HepG2 (cell line): ENCODE data around the gene FMC1. TPM values are rescaled to one million over a fixed set of nuclear protein-coding genes. Genes with fewer than 3 reads are reported as not detected.
A peak's percentile ranks its signal among the peaks of the same experiment; 100 is the strongest.

Source experiments
- CCDC6 ChIP-seq: sonication (generic); formaldehyde crosslinking; IDR thresholded peaks from 2 replicates; pipeline ENCODE4 v1.8.1; 2022; ENCODE audit warnings: mild to moderate bottlenecking, missing genetic modification reagents, moderate library complexity
- FOXK2 ChIP-seq: fragments of 450-650 bp; IDR thresholded peaks from 2 replicates; pipeline ENCODE4 v1.6.1; 2016
- HHEX ChIP-seq: IDR thresholded peaks from 2 replicates; pipeline ENCODE4 v1.6.1; 2016; ENCODE audit warnings: control low read depth
- ISX ChIP-seq: sonication (generic); formaldehyde crosslinking; conservative IDR thresholded peaks from 2 replicates; pipeline ENCODE4 v1.5.0; 2020; ENCODE audit warnings: missing genetic modification reagents
- KLF16 ChIP-seq, 2 experiments: sonication (generic) in 1 of 2; formaldehyde crosslinking in 1 of 2; IDR thresholded peaks; 2 replicates each; pipeline versions ENCODE4 v1.6.1 to v1.8.0; 2016 to 2023; ENCODE audit warnings: missing genetic modification reagents in 2 of 2, missing compliant biosample characterization in 1 of 2
- SOX5 ChIP-seq: IDR thresholded peaks from 2 replicates; pipeline ENCODE4 v1.6.1; 2016; ENCODE audit warnings: borderline replicate concordance
- SP4 ChIP-seq: sonication (generic); formaldehyde crosslinking; IDR thresholded peaks from 2 replicates; pipeline ENCODE4 v1.8.1; 2023; ENCODE audit warnings: mild to moderate bottlenecking, missing genetic modification reagents
- TOE1 ChIP-seq: sonication (generic); formaldehyde crosslinking; IDR thresholded peaks from 2 replicates; pipeline ENCODE4 v1.4.0; 2020; ENCODE audit warnings: mild to moderate bottlenecking, missing genetic modification reagents
- ZBTB38 ChIP-seq: sonication (generic); formaldehyde crosslinking; IDR thresholded peaks from 2 replicates; pipeline ENCODE4 v1.5.1; 2020; ENCODE audit warnings: mild to moderate bottlenecking, missing genetic modification reagents
- ZKSCAN1 ChIP-seq: fragments of 150-350 bp; IDR thresholded peaks from 2 replicates; pipeline ENCODE4 v1.6.1; 2014; ENCODE audit warnings: low read length
- ZKSCAN5 ChIP-seq: sonication (generic); formaldehyde crosslinking; IDR thresholded peaks from 2 replicates; pipeline ENCODE4 v1.5.1; 2020; ENCODE audit warnings: mild to moderate bottlenecking, missing genetic modification reagents
- ZNF136 ChIP-seq: sonication (generic); formaldehyde crosslinking; IDR thresholded peaks from 2 replicates; pipeline ENCODE4 v1.8.1; 2022; ENCODE audit warnings: low read depth, mild to moderate bottlenecking, moderate library complexity, missing genetic modification reagents
- ZNF562 ChIP-seq: sonication (generic); formaldehyde crosslinking; IDR thresholded peaks from 2 replicates; pipeline ENCODE4 v1.8.0; 2022; ENCODE audit warnings: missing genetic modification reagents, borderline replicate concordance
- ZNF577 ChIP-seq: sonication (generic); formaldehyde crosslinking; IDR thresholded peaks from 2 replicates; pipeline ENCODE4 v1.4.0; 2020; ENCODE audit warnings: mild to moderate bottlenecking, low read depth, missing genetic modification reagents, borderline replicate concordance
- polyA plus RNA-seq, 8 experiments: library from polyadenylated mRNA; depleted of rRNA in 3 of 8; stranded (reverse) in 7 of 8; unstranded in 1 of 8; fragments of >200 nt; fragmentation: Illumina TruSeq in 4 of 8; extraction: Trizol in 4 of 8; gene quantifications; 2 replicates each; pipeline versions ENCODE4 v1.2.1 to v1.2.3, GENCODE V29; 2011 to 2016; ENCODE audit warnings: low read depth in 4 of 8, missing spikeins in 1 of 8, mixed read lengths in 1 of 8; ENCODE audit not compliant: insufficient read depth in 1 of 8
- total RNA-seq, 5 experiments: library from RNA; depleted of rRNA; stranded (reverse); fragments of >200 nt; fragmentation: Illumina TruSeq; extraction: Trizol; gene quantifications; 2 replicates each; pipeline ENCODE4 v1.2.3, GENCODE V29; 2016; ENCODE audit warnings: low read depth in 1 of 5
- TF ChIP-seq, protein P1 (sequence below): sonication (generic); formaldehyde crosslinking; IDR thresholded peaks from 2 replicates; pipeline ENCODE4 v1.5.0; 2020; ENCODE audit warnings: missing genetic modification reagents
- TF ChIP-seq, protein P2 (sequence below), 2 experiments: sonication (generic) in 1 of 2; formaldehyde crosslinking in 1 of 2; IDR thresholded peaks; 2 replicates each; pipeline versions ENCODE4 v1.4.0 to v1.6.1; 2016 to 2020; ENCODE audit warnings: borderline replicate concordance in 1 of 2, low read depth in 1 of 2, mild to moderate bottlenecking in 1 of 2, missing genetic modification reagents in 1 of 2
- TF ChIP-seq, protein P3 (sequence below): sonication (generic); formaldehyde crosslinking; IDR thresholded peaks from 2 replicates; pipeline ENCODE4 v1.9.0; 2021; ENCODE audit warnings: missing genetic modification reagents, mild to moderate bottlenecking, borderline replicate concordance
- TF ChIP-seq, protein P4 (sequence below): sonication (generic); formaldehyde crosslinking; IDR thresholded peaks from 2 replicates; pipeline ENCODE4 v1.5.1; 2020; ENCODE audit warnings: mild to moderate bottlenecking, missing genetic modification reagents, borderline replicate concordance

The FMC1 gene
- total and polyA plus RNA-seq, 2 of the 13 experiments (the other 11 are each of a cell fraction or from before 2014, with no cell fraction given), result 39.2 to 50.7 TPM

DNA sequence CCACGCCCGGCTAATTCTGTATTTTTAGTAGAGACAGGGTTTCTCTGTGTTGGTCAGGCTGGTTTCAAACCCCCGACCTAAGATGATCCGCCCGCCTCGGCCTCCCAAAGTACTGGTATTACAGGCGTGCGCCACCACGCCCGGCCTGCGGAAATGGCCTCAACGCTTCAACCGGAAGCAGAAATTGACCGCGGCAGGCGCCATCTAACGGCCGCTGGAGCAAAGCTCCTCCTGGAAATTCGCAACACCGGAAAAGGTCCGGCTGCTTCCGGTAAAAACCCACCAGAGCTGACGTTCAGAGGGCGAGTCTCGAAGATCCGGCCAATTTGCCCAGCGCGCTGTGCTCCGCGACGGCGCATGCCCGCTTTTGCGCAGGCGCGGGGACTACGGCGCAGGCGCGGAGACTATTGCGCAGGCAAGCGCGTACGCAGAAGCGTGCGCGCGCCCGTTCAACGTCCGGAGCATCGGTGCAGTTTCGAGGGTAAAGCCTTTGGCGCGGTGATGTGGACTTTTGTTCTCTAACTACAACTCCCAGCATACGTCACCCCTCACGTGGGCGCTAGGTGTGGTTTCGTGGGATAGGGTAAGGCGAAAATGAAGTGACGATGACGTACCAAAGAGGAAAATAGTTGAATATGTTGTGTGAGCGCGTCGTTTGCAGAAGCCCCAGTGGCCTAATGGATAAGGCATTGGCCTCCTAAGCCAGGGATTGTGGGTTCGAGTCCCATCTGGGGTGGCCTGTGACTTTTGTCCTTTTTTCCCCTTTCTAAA lies 915 bp upstream of the FMC1 start (continued):
- TF ChIP-seq, protein P1, sequence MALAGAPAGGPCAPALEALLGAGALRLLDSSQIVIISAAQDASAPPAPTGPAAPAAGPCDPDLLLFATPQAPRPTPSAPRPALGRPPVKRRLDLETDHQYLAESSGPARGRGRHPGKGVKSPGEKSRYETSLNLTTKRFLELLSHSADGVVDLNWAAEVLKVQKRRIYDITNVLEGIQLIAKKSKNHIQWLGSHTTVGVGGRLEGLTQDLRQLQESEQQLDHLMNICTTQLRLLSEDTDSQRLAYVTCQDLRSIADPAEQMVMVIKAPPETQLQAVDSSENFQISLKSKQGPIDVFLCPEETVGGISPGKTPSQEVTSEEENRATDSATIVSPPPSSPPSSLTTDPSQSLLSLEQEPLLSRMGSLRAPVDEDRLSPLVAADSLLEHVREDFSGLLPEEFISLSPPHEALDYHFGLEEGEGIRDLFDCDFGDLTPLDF, result peak; percentile 88
- peak; percentile 52 for TF ChIP-seq CCDC6
- TF ChIP-seq FOXK2, result 0 out of 2 replicates have a peak, but pooled peaks have one; percentile 45
- no peak for TF ChIP-seq ZNF577 (CRISPR knock-in tag)
- TF ChIP-seq ZBTB38 (CRISPR knock-in tag), result peak; percentile 99
- TF ChIP-seq ZKSCAN5 (CRISPR knock-in tag), result no peak
- no peak; the same call in 1 of the 2 replicates for TF ChIP-seq ZNF136 (CRISPR knock-in tag)
- peak; percentile 20; the same call in 1 of the 2 replicates for TF ChIP-seq ZKSCAN1
- no peak for TF ChIP-seq HHEX (CRISPR knock-in tag)
- TF ChIP-seq KLF16 (CRISPR knock-in tag; IDR thresholded peaks at IDR 0.05), result peak in 1 of 2 experiments; percentile 92; a peak in 2 of 4 replicates
- TF ChIP-seq ISX, result peak; percentile 54; the same call in 1 of the 2 replicates
- TF ChIP-seq, protein P2, sequence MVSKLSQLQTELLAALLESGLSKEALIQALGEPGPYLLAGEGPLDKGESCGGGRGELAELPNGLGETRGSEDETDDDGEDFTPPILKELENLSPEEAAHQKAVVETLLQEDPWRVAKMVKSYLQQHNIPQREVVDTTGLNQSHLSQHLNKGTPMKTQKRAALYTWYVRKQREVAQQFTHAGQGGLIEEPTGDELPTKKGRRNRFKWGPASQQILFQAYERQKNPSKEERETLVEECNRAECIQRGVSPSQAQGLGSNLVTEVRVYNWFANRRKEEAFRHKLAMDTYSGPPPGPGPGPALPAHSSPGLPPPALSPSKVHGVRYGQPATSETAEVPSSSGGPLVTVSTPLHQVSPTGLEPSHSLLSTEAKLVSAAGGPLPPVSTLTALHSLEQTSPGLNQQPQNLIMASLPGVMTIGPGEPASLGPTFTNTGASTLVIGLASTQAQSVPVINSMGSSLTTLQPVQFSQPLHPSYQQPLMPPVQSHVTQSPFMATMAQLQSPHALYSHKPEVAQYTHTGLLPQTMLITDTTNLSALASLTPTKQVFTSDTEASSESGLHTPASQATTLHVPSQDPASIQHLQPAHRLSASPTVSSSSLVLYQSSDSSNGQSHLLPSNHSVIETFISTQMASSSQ (IDR thresholded peaks at IDR 0.05; ENCODE audit: low read depth), result peak; percentile 35
- TF ChIP-seq, protein P2 (CRISPR knock-in tag; IDR thresholded peaks at IDR 0.05; ENCODE audit: borderline replicate concordance), result peak; percentile 69; the same call in 1 of the 2 replicates
- TF ChIP-seq SP4 (CRISPR knock-in tag), result no peak
- TF ChIP-seq, protein P3, sequence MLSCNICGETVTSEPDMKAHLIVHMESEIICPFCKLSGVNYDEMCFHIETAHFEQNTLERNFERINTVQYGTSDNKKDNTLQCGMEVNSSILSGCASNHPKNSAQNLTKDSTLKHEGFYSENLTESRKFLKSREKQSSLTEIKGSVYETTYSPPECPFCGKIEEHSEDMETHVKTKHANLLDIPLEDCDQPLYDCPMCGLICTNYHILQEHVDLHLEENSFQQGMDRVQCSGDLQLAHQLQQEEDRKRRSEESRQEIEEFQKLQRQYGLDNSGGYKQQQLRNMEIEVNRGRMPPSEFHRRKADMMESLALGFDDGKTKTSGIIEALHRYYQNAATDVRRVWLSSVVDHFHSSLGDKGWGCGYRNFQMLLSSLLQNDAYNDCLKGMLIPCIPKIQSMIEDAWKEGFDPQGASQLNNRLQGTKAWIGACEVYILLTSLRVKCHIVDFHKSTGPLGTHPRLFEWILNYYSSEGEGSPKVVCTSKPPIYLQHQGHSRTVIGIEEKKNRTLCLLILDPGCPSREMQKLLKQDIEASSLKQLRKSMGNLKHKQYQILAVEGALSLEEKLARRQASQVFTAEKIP (CRISPR knock-in tag), result no peak
- TF ChIP-seq TOE1, result peak; percentile 86; the same call in 1 of the 2 replicates
- TF ChIP-seq, protein P4, sequence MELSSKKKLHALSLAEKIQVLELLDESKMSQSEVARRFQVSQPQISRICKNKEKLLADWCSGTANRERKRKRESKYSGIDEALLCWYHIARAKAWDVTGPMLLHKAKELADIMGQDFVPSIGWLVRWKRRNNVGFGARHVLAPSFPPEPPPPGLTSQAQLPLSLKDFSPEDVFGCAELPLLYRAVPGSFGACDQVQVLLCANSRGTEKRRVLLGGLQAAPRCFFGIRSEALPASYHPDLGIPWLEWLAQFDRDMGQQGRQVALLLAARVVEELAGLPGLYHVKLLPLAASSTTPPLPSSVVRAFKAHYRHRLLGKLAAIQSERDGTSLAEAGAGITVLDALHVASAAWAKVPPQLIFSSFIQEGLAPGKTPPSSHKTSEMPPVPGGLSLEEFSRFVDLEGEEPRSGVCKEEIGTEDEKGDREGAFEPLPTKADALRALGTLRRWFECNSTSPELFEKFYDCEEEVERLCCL (CRISPR knock-in tag), result peak; percentile 40; the same call in 1 of the 2 replicates
- no peak for TF ChIP-seq ZNF562 (CRISPR knock-in tag)
- TF ChIP-seq SOX5 (CRISPR knock-in tag), result peak; percentile 57
